ENCODE results near the gene LLGL2.

LLGL2 gene

DNA sequence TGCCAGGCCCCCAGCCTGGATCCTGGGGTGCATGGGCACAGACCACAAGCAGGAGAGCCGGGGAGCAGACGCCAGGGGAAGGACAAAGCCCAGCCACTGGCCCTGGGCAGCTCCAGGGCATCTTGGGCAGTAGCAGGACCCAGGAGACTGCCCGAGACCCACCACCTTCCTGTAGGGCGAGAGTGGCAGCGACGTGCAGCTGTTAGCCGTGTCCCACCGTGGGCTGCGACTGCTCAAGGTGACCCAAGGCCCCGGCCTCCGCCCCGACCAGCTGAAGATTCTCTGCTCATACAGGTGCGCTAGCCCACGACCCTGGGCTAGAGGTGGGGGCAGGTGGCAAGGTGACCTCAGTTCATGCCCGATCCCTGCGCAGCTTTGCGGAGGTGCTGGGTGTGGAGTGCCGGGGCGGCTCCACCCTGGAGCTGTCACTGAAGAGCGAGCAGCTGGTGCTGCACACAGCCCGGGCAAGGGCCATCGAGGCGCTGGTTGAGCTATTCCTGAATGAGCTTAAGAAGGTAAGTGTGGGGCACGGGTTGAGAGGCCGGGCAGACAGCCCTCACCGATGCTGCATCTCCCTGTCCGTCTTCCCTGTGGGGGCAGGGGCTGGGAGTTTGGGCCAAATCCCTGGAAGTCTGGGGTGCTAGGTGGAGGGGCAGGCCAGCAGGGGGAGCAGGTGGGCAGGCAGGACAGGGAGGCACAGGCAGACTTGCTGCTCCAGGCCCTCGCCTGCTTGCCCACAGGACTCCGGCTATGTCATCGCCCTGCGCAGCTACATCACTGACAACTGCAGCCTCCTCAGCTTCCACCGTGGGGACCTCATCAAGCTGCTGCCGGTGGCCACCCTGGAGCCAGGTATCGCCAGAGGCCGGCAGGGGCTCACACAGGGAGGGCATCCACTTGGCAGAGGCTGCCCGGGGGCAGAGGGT is 94.3 kb downstream of the LLGL2 start:
- no peak for DNase-seq (ENCODE audit: low read depth, low spot score)
- H3K4me3 ChIP-seq (ENCODE audit: low read length), result no peak overlapping the region

DNA sequence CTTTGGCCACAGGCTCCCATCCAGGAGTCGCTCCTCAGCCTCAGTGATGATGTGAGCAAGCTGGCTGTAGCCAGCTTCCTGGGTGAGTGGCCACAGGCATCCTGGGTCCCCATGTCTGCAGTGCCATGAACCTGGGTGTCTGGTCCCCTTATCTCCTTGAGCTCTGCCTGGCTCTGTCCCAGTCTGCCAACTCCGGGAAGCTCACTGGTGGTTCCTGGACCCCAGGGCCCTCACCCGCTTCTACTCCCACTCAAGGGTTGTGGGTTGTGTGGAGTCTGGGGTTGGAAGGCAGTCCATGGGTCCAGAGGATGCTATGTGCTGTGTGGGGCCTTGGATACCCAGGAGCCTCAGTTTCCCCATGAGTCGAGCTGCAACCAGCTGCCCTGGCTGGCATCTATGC is 96.0 kb downstream of the LLGL2 start:
- DNase-seq (ENCODE audit: low read depth, low spot score), result no peak

DNA sequence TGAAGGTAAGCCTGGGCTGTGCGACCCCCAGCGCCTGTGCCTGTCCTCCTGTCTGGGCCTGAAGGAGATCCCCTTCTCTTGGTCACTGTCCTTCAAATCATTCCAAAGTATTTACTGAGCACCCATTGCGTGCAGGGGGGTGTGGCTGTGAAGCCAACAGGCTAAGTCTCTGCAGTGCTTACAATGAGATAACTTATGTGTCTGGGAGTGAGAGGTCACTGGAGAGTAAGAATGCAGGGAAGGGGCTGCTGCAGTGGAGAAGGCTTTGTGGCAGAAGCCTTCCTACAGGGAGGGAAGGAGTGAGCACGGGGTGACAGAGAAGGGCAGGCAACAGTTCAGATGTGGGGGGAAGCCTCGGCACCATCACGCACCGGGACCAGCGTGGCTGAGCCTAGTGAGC is 96.6 kb downstream of the LLGL2 start:
- H3K4me3 ChIP-seq (ENCODE audit: low read length), result no peak overlapping the region
- no peak for DNase-seq (ENCODE audit: low read depth, low spot score)

More for the DNA sequence above, 96.0 kb downstream of the LLGL2 start:
- H3K4me3 ChIP-seq (ENCODE audit: low read length), result no peak overlapping the region

DNA sequence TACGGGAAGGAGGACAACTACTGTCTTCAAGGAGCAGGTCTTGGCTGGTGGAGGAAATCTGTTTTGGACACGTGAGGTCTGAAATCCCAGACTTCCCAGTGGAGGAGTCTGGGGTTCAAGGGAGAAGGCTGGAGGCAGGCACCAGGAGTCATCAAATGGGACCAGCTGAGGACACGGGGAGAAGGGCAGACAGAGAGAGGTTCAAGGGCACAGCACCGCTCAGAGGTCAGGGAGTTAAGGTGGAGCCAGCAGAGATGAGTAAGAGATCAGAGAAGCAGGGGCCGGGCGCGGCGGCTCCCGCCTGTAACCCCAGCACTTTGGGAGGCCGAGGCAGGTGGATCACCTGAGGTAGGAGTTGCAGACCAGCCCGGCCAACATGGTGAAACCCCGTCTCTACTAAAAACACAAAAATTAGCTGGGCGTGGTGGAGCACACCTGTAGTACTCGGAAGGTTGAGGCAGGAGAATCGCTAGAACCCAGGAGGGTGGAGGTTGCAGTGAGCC is 97.3 kb downstream of the LLGL2 start:
- H3K4me3 ChIP-seq (ENCODE audit: low read length), result no peak overlapping the region
- DNase-seq (ENCODE audit: low read depth, low spot score), result no peak

DNA sequence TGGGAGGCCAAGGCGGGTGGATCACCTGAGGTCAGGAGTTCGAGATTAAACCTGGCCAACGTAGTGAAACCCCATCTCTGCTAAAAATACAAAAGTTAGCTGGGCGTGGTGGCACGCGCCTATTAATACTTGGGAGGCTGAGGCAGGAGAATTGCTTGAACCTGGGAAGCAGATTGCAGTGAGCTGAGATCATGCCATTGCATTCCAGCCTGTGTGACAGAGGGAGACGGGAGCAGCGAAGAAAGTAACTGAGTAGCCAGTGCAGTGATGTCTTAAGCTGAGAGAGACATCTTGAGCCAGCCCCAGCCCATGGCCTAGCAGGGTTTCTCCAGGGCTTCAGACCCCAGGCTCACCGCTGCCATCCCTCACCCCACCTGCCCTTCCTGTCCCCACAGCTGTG is 97.9 kb downstream of the LLGL2 start:
- no peak overlapping the region for H3K4me3 ChIP-seq (ENCODE audit: low read length)
- no peak for DNase-seq (ENCODE audit: low read depth, low spot score)

GRCh38 chr17:75624021-75624420 is 98.5 kb downstream of the LLGL2 start:
- no peak for DNase-seq (ENCODE audit: low read depth, low spot score)
- no peak overlapping the region for H3K4me3 ChIP-seq (ENCODE audit: low read length)

Data from Jurkat, Clone E6-1 (cell line).